GM18511 (cell line): Measurements from ENCODE around the gene BSN.
A peak's percentile ranks its signal among the peaks of the same experiment; 100 is the strongest.
"Not testable (repeated sequence)": the region's sequence is repeated elsewhere in the genome, so short reads cannot be mapped to it uniquely, and the experiment has no call there.

Source experiments
- ATAC-seq: cut with Tn5 transposase; IDR thresholded peaks from one replicate; pipeline ENCODE4 v1.9.1; 2021; ENCODE audit warnings: mild to moderate bottlenecking, moderate library complexity; ENCODE audit not compliant: unreplicated experiment

Gene BSN

GRCh38 chr3:49671291-49672288 lies 117.3 kb downstream of the BSN start:
- ATAC-seq: no peak

DNA sequence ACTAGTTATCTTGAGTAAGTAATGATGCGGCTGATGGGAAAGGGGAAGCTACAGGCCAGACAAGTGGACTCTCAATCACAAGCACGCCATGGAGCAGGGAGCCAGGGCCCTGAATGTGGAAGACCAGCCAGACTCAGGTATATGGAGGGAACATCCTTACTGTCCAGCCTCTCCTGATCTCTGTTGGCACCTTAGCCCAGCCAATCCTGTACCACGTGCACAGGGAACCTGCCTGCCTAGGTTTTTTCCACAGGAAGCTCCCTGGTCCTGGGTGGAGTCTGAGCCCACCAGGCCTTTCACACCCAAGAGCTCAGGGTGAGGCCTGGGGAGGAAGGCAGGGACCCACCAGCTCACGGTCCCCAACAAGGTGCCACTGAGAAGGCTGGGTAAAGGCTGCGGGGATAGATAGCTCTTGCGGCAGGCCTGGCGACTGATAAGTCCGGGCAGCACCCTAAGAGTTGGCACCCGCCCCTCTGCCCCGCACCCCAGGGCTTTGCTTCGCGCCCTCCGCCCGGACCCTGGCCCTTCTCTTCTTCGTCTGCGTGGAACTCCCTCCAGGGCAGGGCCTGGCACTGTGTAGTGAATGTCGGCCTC lies 118.9 kb downstream of the BSN start:
- peak; percentile 0 for ATAC-seq

DNA sequence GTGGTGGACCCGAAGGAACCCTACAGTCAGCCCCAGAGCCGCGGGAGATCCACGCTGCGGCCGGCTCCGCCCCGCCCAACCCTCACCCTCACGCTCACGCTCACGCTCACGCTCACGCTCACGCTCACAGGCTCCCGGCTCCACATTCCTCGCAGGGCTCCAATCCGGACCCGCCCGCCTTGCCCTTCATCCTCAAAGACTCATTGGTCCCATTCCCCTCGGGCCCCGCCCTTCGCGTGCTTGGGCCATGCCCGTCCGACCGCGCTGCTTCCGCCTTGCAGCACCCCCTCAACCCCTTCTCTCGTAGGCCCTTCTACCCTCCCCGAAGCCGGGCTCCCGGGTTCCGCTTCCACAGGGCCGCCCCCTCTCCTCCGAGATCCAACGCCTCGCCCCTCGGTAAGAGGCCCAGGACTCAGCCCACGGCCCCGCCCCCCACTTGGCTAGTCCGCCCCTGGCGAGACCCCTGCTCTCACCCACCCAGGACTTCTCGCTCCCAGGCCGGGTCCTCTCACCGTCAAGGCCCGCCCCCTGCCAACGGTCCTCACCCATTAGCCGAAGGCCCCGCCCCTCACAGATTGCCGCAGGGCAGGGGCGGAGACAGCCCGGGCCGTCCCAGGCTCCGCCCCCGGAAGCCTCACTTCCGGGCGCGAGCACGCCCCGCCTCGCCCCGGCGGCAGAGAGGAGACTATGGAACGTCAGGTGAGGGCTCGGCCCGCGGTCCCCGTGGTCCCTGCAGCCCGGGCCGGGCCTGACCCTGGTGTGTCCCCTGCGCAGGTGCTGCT lies 119.6 kb downstream of the BSN start, which contains the start of gene APEH:
Gene APEH (plus strand): TSS at position 637 of the 782 bp plus-strand sequence. CDS start 51 bp downstream, at position 688.
- ATAC-seq: peak; percentile 88

DNA sequence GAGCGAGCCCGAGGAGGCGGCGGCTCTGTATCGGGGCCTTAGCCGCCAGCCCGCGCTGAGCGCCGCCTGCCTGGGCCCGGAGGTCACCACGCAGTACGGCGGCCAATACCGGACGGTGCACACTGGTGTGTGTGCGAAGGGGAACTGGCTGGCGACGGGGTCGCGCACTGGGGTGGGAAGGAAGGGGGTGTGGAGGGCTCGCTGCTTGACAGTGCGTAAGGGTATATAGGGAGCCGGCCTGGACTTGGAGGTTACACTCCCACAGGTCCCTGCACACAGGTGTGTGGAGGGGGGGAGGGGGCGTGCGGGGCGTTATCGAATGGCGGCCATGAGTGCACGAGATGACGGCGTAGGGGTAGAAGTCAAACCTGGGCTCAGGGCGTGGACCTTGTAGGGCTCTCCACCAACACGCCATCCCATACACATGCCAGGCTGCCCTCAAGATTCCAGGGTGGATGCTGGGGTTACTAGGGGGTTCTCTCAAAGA lies 120.3 kb downstream of the BSN start:
- ATAC-seq: peak; percentile 28

GRCh38 chr3:49675912-49676311 lies 121.6 kb downstream of the BSN start:
- no peak for ATAC-seq

GRCh38 chr3:49680493-49681231 lies 126.4 kb downstream of the BSN start:
- no peak for ATAC-seq

GRCh38 chr3:49681232-49681522 lies 126.9 kb downstream of the BSN start:
- ATAC-seq: no peak

GRCh38 chr3:49681543-49681942 lies 127.3 kb downstream of the BSN start:
- no peak for ATAC-seq

GRCh38 chr3:49683162-49683561 lies 128.9 kb downstream of the BSN start:
- no peak for ATAC-seq

DNA sequence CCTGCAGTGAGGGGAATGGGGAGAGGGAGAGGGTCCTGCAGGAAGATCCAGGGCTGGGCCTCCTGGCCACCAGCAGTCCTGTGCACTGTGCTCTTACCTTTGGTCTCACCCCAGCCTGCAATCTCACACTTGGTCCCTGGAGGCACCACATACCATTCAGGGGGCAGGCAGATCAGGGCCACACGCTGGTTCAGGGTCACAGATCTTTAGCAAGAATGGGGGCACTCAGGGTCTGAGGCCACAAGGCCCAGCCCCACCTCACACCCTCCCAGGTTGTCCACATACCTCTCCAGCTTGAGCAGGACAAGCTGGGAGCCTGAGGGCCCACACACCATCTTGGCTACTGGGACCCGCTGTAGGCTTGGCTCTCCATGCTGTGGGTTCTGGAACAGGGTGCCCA lies 130.2 kb downstream of the BSN start:
- ATAC-seq: not testable (repeated sequence)

- not testable (repeated sequence) for ATAC-seq
These were observed 130.8 kb downstream of the BSN start for GRCh38 chr3:49685103-49685502.

DNA sequence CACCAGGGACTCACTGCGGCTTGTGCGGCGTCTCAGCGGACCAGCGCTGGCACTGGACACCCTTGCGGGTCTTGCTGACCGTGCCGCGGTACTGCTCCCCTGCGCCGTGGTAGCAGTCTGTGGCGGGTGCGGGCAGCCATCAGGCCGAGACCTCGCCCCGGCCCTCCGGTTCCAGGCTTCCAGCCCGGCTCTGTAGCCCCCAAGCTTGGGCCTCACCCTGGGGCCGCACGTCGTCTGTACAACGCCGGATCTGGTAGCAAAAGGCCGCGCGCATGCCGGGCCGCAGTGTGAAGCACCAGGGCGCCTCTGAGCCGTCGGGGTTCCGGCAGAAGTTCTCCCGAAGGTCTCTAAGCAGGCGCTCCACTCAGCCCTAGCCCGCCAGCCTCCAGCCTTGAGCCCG lies 131.6 kb downstream of the BSN start:
- not testable (repeated sequence) for ATAC-seq

- not testable (repeated sequence) for ATAC-seq
These were observed 132.1 kb downstream of the BSN start for GRCh38 chr3:49686346-49686745.

GRCh38 chr3:49686769-49687423 lies 132.6 kb downstream of the BSN start:
- ATAC-seq: not testable (repeated sequence)

DNA sequence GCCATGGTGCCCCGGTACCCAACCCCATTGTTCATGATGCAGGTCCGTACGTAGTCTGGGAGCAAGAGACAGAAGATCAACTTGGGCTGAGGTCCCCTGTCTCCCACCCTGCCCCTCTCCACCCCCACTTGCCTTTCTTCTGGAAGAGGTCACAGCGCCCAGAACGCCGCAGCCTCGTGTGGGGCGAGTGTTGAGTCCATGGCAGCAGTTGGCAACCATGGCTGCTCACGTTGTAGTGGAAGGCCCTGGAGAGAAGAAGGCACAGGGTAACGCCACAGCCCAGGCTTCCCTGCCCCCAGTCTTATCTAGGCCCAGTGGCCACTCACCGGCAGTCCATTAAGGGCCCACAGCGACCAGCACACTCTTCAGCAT lies 133.1 kb downstream of the BSN start:
- not testable (repeated sequence) for ATAC-seq

DNA sequence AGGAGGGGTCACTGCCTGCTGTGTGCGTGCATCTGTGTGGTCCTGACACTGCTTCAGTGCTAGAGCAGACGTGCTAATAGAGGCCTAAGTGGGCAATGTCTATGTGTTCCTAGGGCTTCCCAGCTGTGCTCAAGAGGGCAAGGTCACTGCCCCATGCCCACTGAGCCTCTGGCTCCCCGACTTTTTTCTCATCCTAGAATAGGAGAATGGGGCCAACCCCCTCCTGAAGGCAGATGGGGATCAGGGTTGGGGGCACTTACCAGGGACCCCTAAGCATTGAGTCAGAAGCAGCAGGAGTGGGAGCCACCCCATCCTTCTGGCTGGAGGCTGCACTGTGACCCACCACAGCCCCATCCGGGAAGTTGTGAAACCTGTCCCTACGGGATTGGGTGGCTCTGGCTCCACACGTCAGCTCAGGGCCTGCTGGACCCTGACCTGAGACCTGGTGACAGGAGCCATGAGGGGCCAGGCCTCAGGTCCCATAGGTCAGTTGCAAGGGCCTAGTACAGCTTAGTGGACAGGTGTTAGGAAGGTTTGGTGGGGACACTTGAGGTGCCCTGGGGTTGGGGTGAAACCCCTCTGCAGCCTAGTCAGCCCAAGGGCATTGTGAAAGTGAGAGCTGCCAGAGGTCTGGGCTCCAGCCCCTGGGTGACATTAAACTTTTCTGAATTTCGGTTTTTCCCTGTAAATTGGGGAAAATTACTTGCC lies 134.2 kb downstream of the BSN start:
- ATAC-seq: peak; percentile 13

DNA sequence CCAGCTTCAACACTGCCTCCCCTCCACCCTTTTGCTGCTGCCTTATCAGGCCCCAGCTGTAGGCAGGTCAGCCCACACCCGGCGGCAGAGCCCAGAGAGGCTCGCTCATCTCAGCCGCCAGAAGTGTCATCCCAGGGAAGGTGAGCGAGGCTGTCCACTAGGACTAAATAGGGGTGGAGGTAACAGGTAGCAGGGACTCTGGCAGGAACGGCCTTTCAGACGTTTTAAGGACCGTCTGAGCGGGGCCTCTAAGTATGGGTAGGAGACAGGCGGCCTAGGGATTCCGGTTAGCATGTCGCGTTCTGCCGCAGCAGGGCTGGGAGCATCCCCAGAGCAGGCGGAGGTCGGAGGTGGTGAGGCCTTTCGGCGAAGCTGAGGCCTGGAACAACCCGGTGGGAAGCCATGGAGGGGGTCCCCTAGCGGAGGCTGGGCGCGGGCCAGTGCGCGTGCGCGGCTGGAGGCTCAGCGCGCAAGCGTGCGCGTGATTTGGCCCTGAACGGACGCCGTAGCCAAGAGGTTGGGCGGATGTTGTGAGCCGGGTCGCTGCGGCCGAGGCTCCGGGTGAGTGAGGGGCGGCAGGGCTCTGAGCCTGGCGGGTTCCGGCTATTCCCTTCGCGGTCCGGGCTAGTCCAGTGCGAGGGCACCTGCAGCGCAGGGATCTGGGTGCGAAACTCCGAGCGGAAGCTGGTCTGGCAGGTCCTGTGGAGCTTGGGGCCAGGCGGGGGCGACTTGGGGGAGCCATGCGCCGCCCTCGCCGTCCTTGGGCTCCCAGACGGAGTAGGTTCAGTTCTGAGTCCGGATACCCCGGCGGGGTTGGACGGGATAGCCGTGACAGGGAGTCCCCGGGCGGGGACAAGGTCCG lies 135.0 kb downstream of the BSN start, which contains the start of the genes MST1 and RNF123:
Gene MST1 (minus strand): TSS at position 429 of the 862 bp plus-strand sequence. CDS start 783 bp downstream, outside the sequence.
Gene RNF123 (plus strand): TSS at position 512 of the 862 bp plus-strand sequence. CDS start 1,609 bp downstream, outside the sequence.
- peak; percentile 62 for ATAC-seq
